GM03348 (cell line): Measurements from ENCODE around the gene IWS1.
A peak's percentile ranks its signal among the peaks of the same experiment; 100 is the strongest.
"Not testable (repeated sequence)": the region's sequence is repeated elsewhere in the genome, so short reads cannot be mapped to it uniquely, and the experiment has no call there.

Source experiments
- DNase-seq: peaks from one replicate; pipeline ENCODE4 v3.0.0; 2012; ENCODE audit warnings: low spot score

IWS1 gene

GRCh38 chr2:127560201-127560930, 34.1 kb upstream of the IWS1 start:
- DNase-seq, result peak; percentile 45

GRCh38 chr2:127559454-127559853, 33.2 kb upstream of the IWS1 start:
- DNase-seq, result no peak

- DNase-seq, result no peak
Observed at GRCh38 chr2:127558911-127559310, 32.6 kb upstream of the IWS1 start.

GRCh38 chr2:127552846-127553245, 26.6 kb upstream of the IWS1 start:
- no peak for DNase-seq

- no peak for DNase-seq
Observed at GRCh38 chr2:127552336-127552735, 26.0 kb upstream of the IWS1 start.

- no peak for DNase-seq
Observed at GRCh38 chr2:127551221-127551930, 25.1 kb upstream of the IWS1 start.

GRCh38 chr2:127546797-127547196, 20.5 kb upstream of the IWS1 start:
- DNase-seq, result no peak

- no peak for DNase-seq
Observed at GRCh38 chr2:127545796-127546195, 19.5 kb upstream of the IWS1 start.

- DNase-seq, result no peak
Observed at GRCh38 chr2:127545189-127545588, 18.9 kb upstream of the IWS1 start.

- not testable (repeated sequence) for DNase-seq
Observed at GRCh38 chr2:127543013-127543501, 16.8 kb upstream of the IWS1 start.

GRCh38 chr2:127542231-127542630, 15.9 kb upstream of the IWS1 start:
- DNase-seq, result no peak

GRCh38 chr2:127541809-127542208, 15.5 kb upstream of the IWS1 start:
- DNase-seq, result peak; percentile 33

- no peak for DNase-seq
Observed at GRCh38 chr2:127537644-127538043, 11.4 kb upstream of the IWS1 start.

- DNase-seq, result no peak
Observed at GRCh38 chr2:127536707-127537541, 10.6 kb upstream of the IWS1 start.

- no peak for DNase-seq
Observed at GRCh38 chr2:127535918-127536317, 9.6 kb upstream of the IWS1 start.

- no peak for DNase-seq
Observed at GRCh38 chr2:127535422-127535901, 9.2 kb upstream of the IWS1 start, which contains the start of gene MYO7B. MYO7B (plus strand) TSS chr2:127535683; CDS start chr2:127559723, 24,040 bp downstream.

GRCh38 chr2:127532296-127532695, 6.0 kb upstream of the IWS1 start:
- no peak for DNase-seq

GRCh38 chr2:127531221-127531648, 4.9 kb upstream of the IWS1 start:
- DNase-seq, result peak; percentile 31

GRCh38 chr2:127530245-127531140, 4.2 kb upstream of the IWS1 start:
- no peak for DNase-seq

GRCh38 chr2:127529416-127529815, 3.1 kb upstream of the IWS1 start:
- not testable (repeated sequence) for DNase-seq

- no peak for DNase-seq
Observed at GRCh38 chr2:127528487-127528886, 2.2 kb upstream of the IWS1 start.
